ENCODE results near the gene SIPA1L2. TPM values are rescaled to one million over a fixed set of nuclear protein-coding genes. Genes with fewer than 3 reads are reported as not detected.

SIPA1L2 gene
- total and polyA plus RNA-seq, 2 of the 13 experiments (the other 11 are each of a cell fraction or from before 2014, with no cell fraction given) = 0.03 TPM; not detected in 1

DNA sequence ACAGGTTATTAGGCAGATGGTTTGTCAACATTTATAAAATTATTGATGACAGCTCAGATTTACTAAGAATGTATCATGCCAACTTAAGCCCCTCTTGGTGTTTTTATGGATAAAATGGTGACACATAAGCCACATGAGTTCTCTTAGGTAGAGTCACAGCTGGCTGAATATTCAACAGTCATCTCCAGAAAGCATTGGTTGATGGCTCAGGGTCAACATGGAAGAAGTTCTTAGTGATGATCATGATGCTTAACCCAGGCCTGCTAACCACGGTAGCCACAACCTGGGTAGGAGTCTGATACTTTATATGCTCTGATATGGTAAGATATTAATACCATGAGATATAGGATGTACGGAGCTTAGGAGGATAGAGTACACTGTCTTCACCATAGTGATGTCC, 46.4 kb upstream of the SIPA1L2 start:
- Histone ChIP-seq H3K36me3 (replicated peaks in 1 of 2; ENCODE audit: control insufficient read depth in 1 of 2, insufficient read depth in 2 of 2, low read length in 2 of 2) (no peaks in the 10 kb centered on the region), H3K4me2 (ENCODE audit: low read depth, low read length) (no peak overlapping the region), H4K20me1 (ENCODE audit: insufficient read depth, low read length) (no peaks in the 10 kb centered on the region), H2AFZ (ENCODE audit: low read length) (no peak overlapping the region), H3K27ac (ENCODE audit: extremely low read length, insufficient read depth, low read length) (no peak overlapping the region), H3K4me1 (ENCODE audit: insufficient read depth, low read length) (no peaks in the 10 kb centered on the region), H3K4me3 (replicated peaks in 1 of 3; ENCODE audit: insufficient read depth in 1 of 3, low read depth in 2 of 3, low read length in 3 of 3) (no peak overlapping the region), H3K9ac (ENCODE audit: insufficient read depth, low read depth, low read length) (no peak overlapping the region), H3K9me3 (ENCODE audit: low read length) (no peaks in the 10 kb centered on the region), H3K79me2 (ENCODE audit: insufficient read depth, low read length) (no peaks in the 10 kb centered on the region), H3K27me3 (ENCODE audit: control insufficient read depth in 1 of 2, insufficient read depth in 2 of 2, low read length in 2 of 2) (no peaks in the 10 kb centered on the region; a peak in 2 of 5 replicates)
- ChIA-PET POLR2A (no interaction called here), CTCF (ENCODE audit: low intra/inter-chr PET ratio, low total read pairs) (no interaction called here)
- in situ Hi-C loops (cut with HindIII; ENCODE audit: extremely low pct_ligation_motif_present, low pct_unique_long_range_greater_than_20kb) = no loop called here
- TF ChIP-seq ELF3 (CRISPR knock-in tag; IDR thresholded peaks at IDR 0.05) (no peak), ZNF709 (CRISPR knock-in tag; IDR thresholded peaks at IDR 0.05) (no peak), MED1 (CRISPR knock-in tag; IDR thresholded peaks at IDR 0.05) (no peak), ZNF619 (CRISPR knock-in tag; IDR thresholded peaks at IDR 0.05) (no peak), ZMAT3 (CRISPR knock-in tag; conservative IDR thresholded peaks at IDR 0.05) (no peak), POLR2AphosphoS5 (IDR thresholded peaks at IDR 0.05; ENCODE audit: low read depth, low read length) (no peak), ZNF761 (CRISPR knock-in tag; conservative IDR thresholded peaks at IDR 0.05) (no peak), NAIF1 (CRISPR knock-in tag; IDR thresholded peaks at IDR 0.05; ENCODE audit: borderline replicate concordance) (no peak)
- TF ChIP-seq, protein P1, sequence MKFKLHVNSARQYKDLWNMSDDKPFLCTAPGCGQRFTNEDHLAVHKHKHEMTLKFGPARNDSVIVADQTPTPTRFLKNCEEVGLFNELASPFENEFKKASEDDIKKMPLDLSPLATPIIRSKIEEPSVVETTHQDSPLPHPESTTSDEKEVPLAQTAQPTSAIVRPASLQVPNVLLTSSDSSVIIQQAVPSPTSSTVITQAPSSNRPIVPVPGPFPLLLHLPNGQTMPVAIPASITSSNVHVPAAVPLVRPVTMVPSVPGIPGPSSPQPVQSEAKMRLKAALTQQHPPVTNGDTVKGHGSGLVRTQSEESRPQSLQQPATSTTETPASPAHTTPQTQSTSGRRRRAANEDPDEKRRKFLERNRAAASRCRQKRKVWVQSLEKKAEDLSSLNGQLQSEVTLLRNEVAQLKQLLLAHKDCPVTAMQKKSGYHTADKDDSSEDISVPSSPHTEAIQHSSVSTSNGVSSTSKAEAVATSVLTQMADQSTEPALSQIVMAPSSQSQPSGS (CRISPR knock-in tag; IDR thresholded peaks at IDR 0.05) = no peak
- BruUV-seq (replicated peaks) = no TSS peak
- intact Hi-C loops (cut with micrococcal nuclease; ENCODE audit: unreplicated experiment) = no loop called here
- WGBS (ENCODE audit: low lambda C conversion rate) = 17% methylated on average over 2 of the region's 2 CpGs
- no peak for ATAC-seq
- no peak for FAIRE-seq
- no peak for DNase-seq (ENCODE audit: low spot score)

DNA sequence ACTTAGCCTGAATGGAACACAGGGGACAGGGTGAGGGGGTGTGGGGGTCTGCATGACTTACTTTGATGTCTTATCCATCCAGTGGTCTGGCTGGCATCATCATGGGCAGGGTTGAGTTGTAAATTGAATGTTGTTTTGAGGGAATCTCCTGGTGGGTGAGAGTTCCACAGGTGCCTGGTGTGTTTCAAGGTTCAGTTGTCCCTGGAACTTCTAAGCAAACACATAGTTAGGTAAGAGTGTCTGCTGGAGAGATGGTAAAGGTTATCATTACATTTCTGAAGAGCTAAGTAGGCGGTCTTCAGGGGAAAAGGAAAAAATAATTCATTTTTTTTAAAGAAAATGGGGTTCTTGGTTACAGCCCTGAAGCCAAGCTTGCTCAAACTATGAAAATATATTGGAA, 46.0 kb upstream of the SIPA1L2 start:
- Histone ChIP-seq H3K27ac (ENCODE audit: extremely low read length, insufficient read depth, low read length) (no peak overlapping the region), H3K4me3 (replicated peaks in 1 of 3; ENCODE audit: insufficient read depth in 1 of 3, low read depth in 2 of 3, low read length in 3 of 3) (no peak overlapping the region), H3K9ac (ENCODE audit: insufficient read depth, low read depth, low read length) (no peak overlapping the region), H3K4me1 (ENCODE audit: insufficient read depth, low read length) (no peaks in the 10 kb centered on the region), H3K27me3 (ENCODE audit: control insufficient read depth in 1 of 2, insufficient read depth in 2 of 2, low read length in 2 of 2) (no peaks in the 10 kb centered on the region; a peak in 2 of 5 replicates), H3K9me3 (ENCODE audit: low read length) (no peaks in the 10 kb centered on the region), H3K36me3 (replicated peaks in 1 of 2; ENCODE audit: control insufficient read depth in 1 of 2, insufficient read depth in 2 of 2, low read length in 2 of 2) (no peaks in the 10 kb centered on the region), H3K79me2 (ENCODE audit: insufficient read depth, low read length) (no peaks in the 10 kb centered on the region), H2AFZ (ENCODE audit: low read length) (no peak overlapping the region), H4K20me1 (ENCODE audit: insufficient read depth, low read length) (no peaks in the 10 kb centered on the region), H3K4me2 (ENCODE audit: low read depth, low read length) (no peak overlapping the region)
- ChIA-PET CTCF (ENCODE audit: low intra/inter-chr PET ratio, low total read pairs) (no interaction called here), POLR2A (no interaction called here)
- WGBS (ENCODE audit: low lambda C conversion rate) = 3% methylated on average over 1 of the region's 1 CpG
- ATAC-seq (no peak), FAIRE-seq (no peak), DNase-seq (ENCODE audit: low spot score) (no peak)
- intact Hi-C loops (cut with micrococcal nuclease; ENCODE audit: unreplicated experiment) (no loop called here), in situ Hi-C loops (cut with HindIII; ENCODE audit: extremely low pct_ligation_motif_present, low pct_unique_long_range_greater_than_20kb) (no loop called here)
- TF ChIP-seq, protein P2, sequence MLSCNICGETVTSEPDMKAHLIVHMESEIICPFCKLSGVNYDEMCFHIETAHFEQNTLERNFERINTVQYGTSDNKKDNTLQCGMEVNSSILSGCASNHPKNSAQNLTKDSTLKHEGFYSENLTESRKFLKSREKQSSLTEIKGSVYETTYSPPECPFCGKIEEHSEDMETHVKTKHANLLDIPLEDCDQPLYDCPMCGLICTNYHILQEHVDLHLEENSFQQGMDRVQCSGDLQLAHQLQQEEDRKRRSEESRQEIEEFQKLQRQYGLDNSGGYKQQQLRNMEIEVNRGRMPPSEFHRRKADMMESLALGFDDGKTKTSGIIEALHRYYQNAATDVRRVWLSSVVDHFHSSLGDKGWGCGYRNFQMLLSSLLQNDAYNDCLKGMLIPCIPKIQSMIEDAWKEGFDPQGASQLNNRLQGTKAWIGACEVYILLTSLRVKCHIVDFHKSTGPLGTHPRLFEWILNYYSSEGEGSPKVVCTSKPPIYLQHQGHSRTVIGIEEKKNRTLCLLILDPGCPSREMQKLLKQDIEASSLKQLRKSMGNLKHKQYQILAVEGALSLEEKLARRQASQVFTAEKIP (CRISPR knock-in tag; IDR thresholded peaks at IDR 0.05; ENCODE audit: borderline replicate concordance) = no peak
- TF ChIP-seq MYC (CRISPR knock-in tag; IDR thresholded peaks at IDR 0.05; ENCODE audit: borderline replicate concordance) (no peak), RFX5 (IDR thresholded peaks at IDR 0.05; ENCODE audit: low read depth, low read length) (no peak), TEAD2 (CRISPR knock-in tag; IDR thresholded peaks at IDR 0.05) (no peak)
- TF ChIP-seq, protein P3, sequence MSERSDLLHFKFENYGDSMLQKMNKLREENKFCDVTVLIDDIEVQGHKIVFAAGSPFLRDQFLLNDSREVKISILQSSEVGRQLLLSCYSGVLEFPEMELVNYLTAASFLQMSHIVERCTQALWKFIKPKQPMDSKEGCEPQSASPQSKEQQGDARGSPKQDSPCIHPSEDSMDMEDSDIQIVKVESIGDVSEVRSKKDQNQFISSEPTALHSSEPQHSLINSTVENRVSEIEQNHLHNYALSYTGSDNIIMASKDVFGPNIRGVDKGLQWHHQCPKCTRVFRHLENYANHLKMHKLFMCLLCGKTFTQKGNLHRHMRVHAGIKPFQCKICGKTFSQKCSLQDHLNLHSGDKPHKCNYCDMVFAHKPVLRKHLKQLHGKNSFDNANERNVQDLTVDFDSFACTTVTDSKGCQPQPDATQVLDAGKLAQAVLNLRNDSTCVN (CRISPR knock-in tag; IDR thresholded peaks at IDR 0.05; ENCODE audit: borderline replicate concordance) = no peak
- TF ChIP-seq, protein P4, sequence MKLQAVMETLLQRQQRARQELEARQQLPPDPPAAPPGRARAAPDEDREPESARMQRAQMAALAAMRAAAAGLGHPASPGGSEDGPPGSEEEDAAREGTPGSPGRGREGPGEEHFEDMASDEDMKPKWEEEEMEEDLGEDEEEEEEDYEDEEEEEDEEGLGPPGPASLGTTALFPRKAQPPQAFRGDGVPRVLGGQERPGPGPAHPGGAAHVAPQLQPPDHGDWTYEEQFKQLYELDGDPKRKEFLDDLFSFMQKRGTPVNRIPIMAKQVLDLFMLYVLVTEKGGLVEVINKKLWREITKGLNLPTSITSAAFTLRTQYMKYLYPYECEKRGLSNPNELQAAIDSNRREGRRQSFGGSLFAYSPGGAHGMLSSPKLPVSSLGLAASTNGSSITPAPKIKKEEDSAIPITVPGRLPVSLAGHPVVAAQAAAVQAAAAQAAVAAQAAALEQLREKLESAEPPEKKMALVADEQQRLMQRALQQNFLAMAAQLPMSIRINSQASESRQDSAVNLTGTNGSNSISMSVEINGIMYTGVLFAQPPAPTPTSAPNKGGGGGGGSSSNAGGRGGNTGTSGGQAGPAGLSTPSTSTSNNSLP (IDR thresholded peaks at IDR 0.05; ENCODE audit: low read depth, low read length) = no peak
- no TSS peak for BruUV-seq (replicated peaks)
